AG04449 (cell line): Measurements from ENCODE around the gene FAM98C.
"Not testable (repeated sequence)": the region's sequence is repeated elsewhere in the genome, so short reads cannot be mapped to it uniquely, and the experiment has no call there.

Source experiments
- CTCF ChIA-PET: fragments of 350-600 bp; formaldehyde crosslinking; extraction: SDS; loops from one replicate; lab custom pipeline; 2021; ENCODE audit warnings: antibody characterized with exemption; lab: Yijun Ruan, JAX
- POLR2A ChIA-PET: fragments of 400-600, 350-600 bp; formaldehyde crosslinking; extraction: SDS; loops from one replicate; lab custom pipeline; 2020; ENCODE audit warnings: antibody characterized with exemption, inconsistent platforms; lab: Yijun Ruan, JAX
- DNase-seq: peaks from one replicate; pipeline ENCODE4 v3.0.0-alpha.2; 2010; ENCODE audit warnings: low read depth, low spot score
- H3K4me3 ChIP-seq: 2 replicates; pipeline ENCODE4 v1.5.1; 2011; ENCODE audit warnings: low read depth, mild to moderate bottlenecking, control low read depth, low read length
- TF ChIP-seq, protein P1 (sequence below): IDR thresholded peaks from one replicate; pipeline ENCODE4 v1.5.1; 2011; ENCODE audit warnings: mild to moderate bottlenecking, moderate library complexity, low read length, control low read depth, inconsistent platforms; ENCODE audit not compliant: insufficient read depth; ENCODE audit errors: missing control alignments

The FAM98C gene

DNA sequence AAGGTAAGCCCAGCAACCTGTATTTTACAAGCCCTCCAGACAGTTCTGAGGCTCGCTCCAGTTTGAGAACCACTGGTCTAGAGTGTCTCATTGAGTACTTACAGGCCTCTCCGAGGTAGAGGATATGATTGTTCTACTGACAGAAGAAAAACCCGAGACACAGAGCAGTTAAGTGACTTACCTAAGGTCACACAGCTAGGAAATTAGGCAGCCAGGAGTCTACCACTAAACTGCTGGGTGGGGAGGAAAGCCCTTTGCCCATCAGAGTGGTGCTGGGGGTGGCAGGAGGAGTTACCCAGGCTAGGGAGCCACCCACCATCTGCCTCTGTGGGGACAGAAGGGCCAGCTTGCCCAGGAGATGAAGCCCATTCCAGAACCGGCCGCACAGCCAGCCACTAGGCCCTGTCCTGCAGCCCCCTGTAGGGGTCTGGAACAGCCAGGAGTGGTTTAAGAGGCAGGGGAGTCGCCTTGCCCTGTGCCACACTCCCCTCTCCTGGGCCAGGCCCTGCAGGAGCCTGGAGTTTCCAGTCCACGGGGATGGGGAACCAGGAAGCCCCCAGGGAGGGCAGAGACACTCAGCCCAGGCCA, 22.4 kb downstream of the FAM98C start:
- DNase-seq: no peak
- ChIA-PET CTCF (interaction anchor here (1.2 to 1.8 kb wide), 2 partner anchors 22 to 29 kb away, joined by 3 to 7 read pairs; partner anchors contain the start of gene FAM98C), POLR2A (no interaction called here)
- TF ChIP-seq, protein P1, sequence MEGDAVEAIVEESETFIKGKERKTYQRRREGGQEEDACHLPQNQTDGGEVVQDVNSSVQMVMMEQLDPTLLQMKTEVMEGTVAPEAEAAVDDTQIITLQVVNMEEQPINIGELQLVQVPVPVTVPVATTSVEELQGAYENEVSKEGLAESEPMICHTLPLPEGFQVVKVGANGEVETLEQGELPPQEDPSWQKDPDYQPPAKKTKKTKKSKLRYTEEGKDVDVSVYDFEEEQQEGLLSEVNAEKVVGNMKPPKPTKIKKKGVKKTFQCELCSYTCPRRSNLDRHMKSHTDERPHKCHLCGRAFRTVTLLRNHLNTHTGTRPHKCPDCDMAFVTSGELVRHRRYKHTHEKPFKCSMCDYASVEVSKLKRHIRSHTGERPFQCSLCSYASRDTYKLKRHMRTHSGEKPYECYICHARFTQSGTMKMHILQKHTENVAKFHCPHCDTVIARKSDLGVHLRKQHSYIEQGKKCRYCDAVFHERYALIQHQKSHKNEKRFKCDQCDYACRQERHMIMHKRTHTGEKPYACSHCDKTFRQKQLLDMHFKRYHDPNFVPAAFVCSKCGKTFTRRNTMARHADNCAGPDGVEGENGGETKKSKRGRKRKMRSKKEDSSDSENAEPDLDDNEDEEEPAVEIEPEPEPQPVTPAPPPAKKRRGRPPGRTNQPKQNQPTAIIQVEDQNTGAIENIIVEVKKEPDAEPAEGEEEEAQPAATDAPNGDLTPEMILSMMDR: no peak
- H3K4me3 ChIP-seq: no peak overlapping the region

DNA sequence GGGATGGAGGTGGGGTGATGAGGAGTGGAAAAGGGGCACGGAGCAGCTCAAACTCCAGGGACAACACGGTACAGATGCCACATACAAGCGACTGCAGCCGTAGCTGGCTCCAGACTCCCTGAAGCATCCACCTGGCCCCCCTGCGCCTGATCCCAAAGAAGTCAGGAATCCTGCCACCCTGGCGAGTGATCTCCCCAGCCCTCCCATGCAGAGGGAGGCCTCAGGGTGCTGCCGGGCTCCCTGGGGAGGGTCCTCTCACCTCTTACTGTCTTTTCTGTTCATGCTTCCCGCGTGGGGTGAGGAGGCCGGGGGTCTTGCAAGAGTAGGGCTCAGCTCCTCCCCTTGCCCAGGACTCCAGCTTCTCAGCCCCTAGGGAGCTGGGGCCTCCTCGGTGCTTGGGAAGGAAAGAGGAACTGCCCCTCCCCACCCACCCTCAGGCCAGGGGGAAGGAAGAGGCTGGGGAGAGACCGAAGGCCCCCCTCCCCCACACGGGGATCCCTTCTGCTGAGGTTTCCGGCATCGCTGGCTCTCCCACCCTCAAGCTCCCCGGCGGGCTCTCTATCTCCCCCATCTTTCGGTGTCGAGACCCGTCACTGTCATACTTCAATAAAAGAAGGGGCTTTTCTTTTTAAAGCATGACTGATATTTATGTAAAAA, 23.0 kb downstream of the FAM98C start, which contains the start of gene RASGRP4:
Gene RASGRP4, minus strand, starts transcription at position 410 of the 657 bp plus-strand sequence. Its CDS starts 128 bp downstream, at position 282.
- H3K4me3 ChIP-seq: no peak within 1 kb of the TSS

DNA sequence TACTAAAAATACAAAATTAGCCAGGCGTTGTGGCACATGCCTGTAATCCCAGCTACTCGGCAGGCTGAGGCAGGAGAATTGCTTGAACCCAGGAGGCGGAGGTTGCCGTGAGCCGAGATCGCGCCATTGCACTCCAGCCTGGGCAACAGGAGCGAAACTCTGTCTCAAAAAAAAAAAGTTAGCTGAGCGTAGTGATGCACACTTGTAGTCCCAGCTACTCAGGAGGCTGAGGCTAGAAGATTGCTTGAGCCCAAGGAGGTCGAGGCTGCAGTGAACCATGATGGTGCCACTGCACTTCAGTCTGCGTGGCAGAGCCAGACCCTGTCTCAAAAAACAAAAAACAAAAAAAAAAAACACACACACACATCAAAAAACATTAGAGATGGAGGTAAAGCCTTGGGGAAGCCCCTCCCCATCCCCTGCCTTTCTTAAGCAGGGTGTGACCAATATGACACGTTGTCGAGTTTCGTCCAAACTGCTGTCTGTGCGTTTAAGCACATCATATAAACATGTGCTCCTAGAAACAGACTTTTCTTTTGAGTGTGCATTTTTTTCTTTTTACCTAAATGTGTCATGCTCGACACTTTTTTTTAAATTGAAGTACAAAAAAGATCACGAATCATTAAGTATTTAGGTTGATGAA, 24.3 kb downstream of the FAM98C start:
- POLR2A ChIA-PET, DNase-seq, CTCF ChIA-PET, H3K4me3 ChIP-seq: not testable (repeated sequence)

More for the DNA sequence above, 23.0 kb downstream of the FAM98C start, which contains the start of gene RASGRP4:
- no peak for DNase-seq
- CTCF ChIA-PET: interaction anchor here (1.2 to 1.8 kb wide), 2 partner anchors 23 to 28 kb away, joined by 3 to 7 read pairs; partner anchors contain the start of gene FAM98C
- POLR2A ChIA-PET: no interaction called here
- TF ChIP-seq, protein P1: no peak

DNA sequence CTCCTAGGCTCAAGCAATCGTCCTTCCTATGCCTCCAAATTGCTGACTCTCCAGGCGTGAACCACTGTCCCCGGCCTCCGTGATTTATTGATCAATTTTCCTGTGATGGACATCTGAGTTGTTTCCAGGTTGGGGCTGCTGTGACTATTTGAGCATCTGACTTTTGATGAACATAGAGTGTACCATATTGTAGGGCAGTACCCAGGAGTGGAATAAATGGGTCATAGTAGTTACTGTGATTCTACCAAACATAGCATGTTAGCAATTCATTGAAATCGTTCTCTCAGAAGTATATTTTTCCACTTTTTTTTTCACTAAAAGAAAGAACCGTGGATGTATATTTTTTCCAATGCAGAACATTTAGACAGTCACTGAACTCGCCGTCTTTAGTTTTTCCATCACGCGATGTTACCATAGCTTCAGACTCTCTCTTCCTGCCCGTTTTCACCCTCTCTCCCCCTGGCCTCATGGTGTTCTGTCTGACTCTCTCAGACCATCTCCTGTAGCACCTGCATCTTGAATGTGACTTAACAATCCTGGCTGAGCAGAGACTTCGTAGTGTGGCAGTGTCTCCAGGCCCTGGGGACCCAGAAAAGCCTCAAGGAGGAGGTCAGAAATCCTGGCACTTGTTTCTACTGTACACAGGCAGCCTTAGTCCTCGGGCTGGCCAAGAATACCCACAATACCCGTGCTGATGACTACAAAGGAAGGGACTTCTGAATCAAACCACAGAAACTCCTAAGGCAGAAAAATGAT, 26.3 kb downstream of the FAM98C start:
- ChIA-PET CTCF (no interaction called here), POLR2A (no interaction called here)
- TF ChIP-seq, protein P1: no peak
- DNase-seq: no peak
- H3K4me3 ChIP-seq: no peak overlapping the region

- POLR2A ChIA-PET: no interaction called here
- CTCF ChIA-PET: no interaction called here
- DNase-seq: no peak
- no peak overlapping the region for H3K4me3 ChIP-seq
- TF ChIP-seq, protein P1: no peak
Measured at GRCh38 chr19:38429811-38430156, 26.9 kb downstream of the FAM98C start.

DNA sequence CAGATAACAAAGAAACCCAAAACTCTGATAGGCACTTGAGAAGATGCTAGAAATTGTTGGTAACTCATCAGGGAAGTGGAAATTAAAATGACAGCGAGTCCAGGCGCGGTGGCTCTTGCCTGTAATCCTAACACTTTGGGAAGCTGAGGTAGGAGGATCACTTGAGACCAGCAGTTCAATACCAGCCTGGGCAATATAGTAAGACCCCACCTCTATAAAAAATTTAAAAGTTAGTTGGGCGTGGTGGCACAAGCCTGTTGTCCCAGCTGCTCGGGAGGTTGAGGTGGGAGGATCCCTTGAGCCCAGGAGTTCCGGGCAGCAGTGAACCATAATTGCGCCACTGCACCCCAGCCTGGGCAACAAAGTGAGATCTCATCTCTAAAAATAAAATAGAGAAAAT, 28.0 kb downstream of the FAM98C start:
- TF ChIP-seq, protein P1: no peak
- H3K4me3 ChIP-seq: no peak overlapping the region
- ChIA-PET CTCF (no interaction called here), POLR2A (no interaction called here)
- no peak for DNase-seq
